ENCODE measurements around the gene ZNF101. TPM values are rescaled to one million over a fixed set of nuclear protein-coding genes. Genes with fewer than 3 reads are reported as not detected.

Gene ZNF101
- total RNA-seq, 1 experiment from 2014 or later = 15.6 TPM

GRCh38 chr19:19630062-19630414 lies 38.6 kb upstream of the ZNF101 start:
- intact Hi-C loops (cut with micrococcal nuclease; ENCODE audit: unreplicated experiment) (no loop called here), in situ Hi-C loops (cut with HindIII; ENCODE audit: low pct_unique_long_range_greater_than_20kb, low sequenced_read_pairs) (no loop called here)
- BruUV-seq (replicated peaks) = no TSS peak
- POLR2A ChIA-PET = no interaction called here
- H3K27ac ChIP-seq (ENCODE audit: low read length) = no peak overlapping the region
- CTCF ChIA-PET = no interaction called here
- H3K4me1 ChIP-seq (ENCODE audit: control insufficient read depth, insufficient read depth, low read length) = peaks cover 3% of the 10 kb centered on the region; the same call in 1 of the 2 replicates
- H3K27me3 ChIP-seq (ENCODE audit: control insufficient read depth, insufficient read depth, low read length) = no peaks in the 10 kb centered on the region
- ATAC-seq (no peak), DNase-seq (ENCODE audit: low read depth, low spot score) (no peak)
- no peaks in the 10 kb centered on the region for H3K36me3 ChIP-seq (ENCODE audit: control insufficient read depth, insufficient read depth, low read length)
- H3K4me3 ChIP-seq (ENCODE audit: low read depth in 2 of 2, low read length in 2 of 2) = no peak overlapping the region
- TF ChIP-seq, protein P1, sequence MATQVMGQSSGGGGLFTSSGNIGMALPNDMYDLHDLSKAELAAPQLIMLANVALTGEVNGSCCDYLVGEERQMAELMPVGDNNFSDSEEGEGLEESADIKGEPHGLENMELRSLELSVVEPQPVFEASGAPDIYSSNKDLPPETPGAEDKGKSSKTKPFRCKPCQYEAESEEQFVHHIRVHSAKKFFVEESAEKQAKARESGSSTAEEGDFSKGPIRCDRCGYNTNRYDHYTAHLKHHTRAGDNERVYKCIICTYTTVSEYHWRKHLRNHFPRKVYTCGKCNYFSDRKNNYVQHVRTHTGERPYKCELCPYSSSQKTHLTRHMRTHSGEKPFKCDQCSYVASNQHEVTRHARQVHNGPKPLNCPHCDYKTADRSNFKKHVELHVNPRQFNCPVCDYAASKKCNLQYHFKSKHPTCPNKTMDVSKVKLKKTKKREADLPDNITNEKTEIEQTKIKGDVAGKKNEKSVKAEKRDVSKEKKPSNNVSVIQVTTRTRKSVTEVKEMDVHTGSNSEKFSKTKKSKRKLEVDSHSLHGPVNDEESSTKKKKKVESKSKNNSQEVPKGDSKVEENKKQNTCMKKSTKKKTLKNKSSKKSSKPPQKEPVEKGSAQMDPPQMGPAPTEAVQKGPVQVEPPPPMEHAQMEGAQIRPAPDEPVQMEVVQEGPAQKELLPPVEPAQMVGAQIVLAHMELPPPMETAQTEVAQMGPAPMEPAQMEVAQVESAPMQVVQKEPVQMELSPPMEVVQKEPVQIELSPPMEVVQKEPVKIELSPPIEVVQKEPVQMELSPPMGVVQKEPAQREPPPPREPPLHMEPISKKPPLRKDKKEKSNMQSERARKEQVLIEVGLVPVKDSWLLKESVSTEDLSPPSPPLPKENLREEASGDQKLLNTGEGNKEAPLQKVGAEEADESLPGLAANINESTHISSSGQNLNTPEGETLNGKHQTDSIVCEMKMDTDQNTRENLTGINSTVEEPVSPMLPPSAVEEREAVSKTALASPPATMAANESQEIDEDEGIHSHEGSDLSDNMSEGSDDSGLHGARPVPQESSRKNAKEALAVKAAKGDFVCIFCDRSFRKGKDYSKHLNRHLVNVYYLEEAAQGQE (IDR thresholded peaks at IDR 0.05; ENCODE audit: insufficient read depth in 1 of 2, low read depth in 2 of 2, low read length in 1 of 2) = no peak
- no peak for TF ChIP-seq TCF7L2 (IDR thresholded peaks at IDR 0.05; ENCODE audit: low read depth, low read length)
- TF ChIP-seq, protein P2, sequence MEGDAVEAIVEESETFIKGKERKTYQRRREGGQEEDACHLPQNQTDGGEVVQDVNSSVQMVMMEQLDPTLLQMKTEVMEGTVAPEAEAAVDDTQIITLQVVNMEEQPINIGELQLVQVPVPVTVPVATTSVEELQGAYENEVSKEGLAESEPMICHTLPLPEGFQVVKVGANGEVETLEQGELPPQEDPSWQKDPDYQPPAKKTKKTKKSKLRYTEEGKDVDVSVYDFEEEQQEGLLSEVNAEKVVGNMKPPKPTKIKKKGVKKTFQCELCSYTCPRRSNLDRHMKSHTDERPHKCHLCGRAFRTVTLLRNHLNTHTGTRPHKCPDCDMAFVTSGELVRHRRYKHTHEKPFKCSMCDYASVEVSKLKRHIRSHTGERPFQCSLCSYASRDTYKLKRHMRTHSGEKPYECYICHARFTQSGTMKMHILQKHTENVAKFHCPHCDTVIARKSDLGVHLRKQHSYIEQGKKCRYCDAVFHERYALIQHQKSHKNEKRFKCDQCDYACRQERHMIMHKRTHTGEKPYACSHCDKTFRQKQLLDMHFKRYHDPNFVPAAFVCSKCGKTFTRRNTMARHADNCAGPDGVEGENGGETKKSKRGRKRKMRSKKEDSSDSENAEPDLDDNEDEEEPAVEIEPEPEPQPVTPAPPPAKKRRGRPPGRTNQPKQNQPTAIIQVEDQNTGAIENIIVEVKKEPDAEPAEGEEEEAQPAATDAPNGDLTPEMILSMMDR (IDR thresholded peaks at IDR 0.05) = no peak; the same call in 1 of the 2 replicates
- no peak for TF ChIP-seq SIN3A (IDR thresholded peaks at IDR 0.05; ENCODE audit: borderline replicate concordance, insufficient read depth, low read depth, low read length)
- no peak for TF ChIP-seq POLR2AphosphoS5 (IDR thresholded peaks at IDR 0.05; ENCODE audit: low read depth, low read length)
- no peaks in the 10 kb centered on the region for H3K9me3 ChIP-seq (ENCODE audit: control insufficient read depth, insufficient read depth, low read depth, low read length)

- no peaks in the 10 kb centered on the region for H3K9me3 ChIP-seq (ENCODE audit: control insufficient read depth, insufficient read depth, low read depth, low read length)
- ATAC-seq = no peak
- no peaks in the 10 kb centered on the region for H3K27me3 ChIP-seq (ENCODE audit: control insufficient read depth, insufficient read depth, low read length)
- no TSS peak for BruUV-seq (replicated peaks)
- POLR2A ChIA-PET = interaction anchor here (0.6 kb wide), 1 partner anchor 8 kb away, joined by 3 read pairs; no protein-coding TSS in a partner anchor
- H3K4me1 ChIP-seq (ENCODE audit: control insufficient read depth, insufficient read depth, low read length) = peaks cover 3% of the 10 kb centered on the region; the same call in 1 of the 2 replicates
- no peak overlapping the region for H3K4me3 ChIP-seq (ENCODE audit: low read depth in 2 of 2, low read length in 2 of 2)
- no peak for TF ChIP-seq TCF7L2 (IDR thresholded peaks at IDR 0.05; ENCODE audit: low read depth, low read length)
- TF ChIP-seq POLR2AphosphoS5 (IDR thresholded peaks at IDR 0.05; ENCODE audit: low read depth, low read length) = no peak
- TF ChIP-seq SIN3A (IDR thresholded peaks at IDR 0.05; ENCODE audit: borderline replicate concordance, insufficient read depth, low read depth, low read length) = no peak
- TF ChIP-seq, protein P1 (IDR thresholded peaks at IDR 0.05; ENCODE audit: insufficient read depth in 1 of 2, low read depth in 2 of 2, low read length in 1 of 2) = no peak
- TF ChIP-seq, protein P2 (IDR thresholded peaks at IDR 0.05) = no peak
- no peak overlapping the region for H3K27ac ChIP-seq (ENCODE audit: low read length)
- CTCF ChIA-PET = no interaction called here
- no peaks in the 10 kb centered on the region for H3K36me3 ChIP-seq (ENCODE audit: control insufficient read depth, insufficient read depth, low read length)
- intact Hi-C loops (cut with micrococcal nuclease; ENCODE audit: unreplicated experiment) = no loop called here
- no peak for DNase-seq (ENCODE audit: low read depth, low spot score)
- in situ Hi-C loops (cut with HindIII; ENCODE audit: low pct_unique_long_range_greater_than_20kb, low sequenced_read_pairs) = no loop called here
Observed at GRCh38 chr19:19630426-19630825, 38.2 kb upstream of the ZNF101 start.
